ENCODE measurements around the gene UNC119B.

DNA sequence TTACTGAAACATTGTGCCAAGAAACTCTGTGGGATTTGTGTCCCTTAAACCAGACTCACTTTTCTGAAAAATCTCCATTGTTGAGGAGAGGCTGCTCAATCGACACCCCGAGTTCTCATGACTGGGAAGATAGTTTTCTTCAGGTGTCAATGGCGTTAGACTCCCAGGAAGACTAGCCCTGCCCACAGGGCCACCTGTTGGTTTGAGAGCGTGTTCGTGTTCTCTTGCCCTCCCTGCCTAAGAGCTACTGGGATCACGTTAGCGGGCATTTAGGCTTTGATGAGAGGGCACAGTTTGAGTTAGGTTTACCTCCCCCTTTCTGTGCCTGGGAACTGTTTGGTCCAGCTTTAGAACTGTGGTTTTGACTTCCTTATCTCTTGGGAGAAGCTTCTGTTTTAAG lies 10.7 kb upstream of the UNC119B start:
- TF ChIP-seq POLR2A (IDR thresholded peaks at IDR 0.05): no peak
- TF ChIP-seq, protein P1, sequence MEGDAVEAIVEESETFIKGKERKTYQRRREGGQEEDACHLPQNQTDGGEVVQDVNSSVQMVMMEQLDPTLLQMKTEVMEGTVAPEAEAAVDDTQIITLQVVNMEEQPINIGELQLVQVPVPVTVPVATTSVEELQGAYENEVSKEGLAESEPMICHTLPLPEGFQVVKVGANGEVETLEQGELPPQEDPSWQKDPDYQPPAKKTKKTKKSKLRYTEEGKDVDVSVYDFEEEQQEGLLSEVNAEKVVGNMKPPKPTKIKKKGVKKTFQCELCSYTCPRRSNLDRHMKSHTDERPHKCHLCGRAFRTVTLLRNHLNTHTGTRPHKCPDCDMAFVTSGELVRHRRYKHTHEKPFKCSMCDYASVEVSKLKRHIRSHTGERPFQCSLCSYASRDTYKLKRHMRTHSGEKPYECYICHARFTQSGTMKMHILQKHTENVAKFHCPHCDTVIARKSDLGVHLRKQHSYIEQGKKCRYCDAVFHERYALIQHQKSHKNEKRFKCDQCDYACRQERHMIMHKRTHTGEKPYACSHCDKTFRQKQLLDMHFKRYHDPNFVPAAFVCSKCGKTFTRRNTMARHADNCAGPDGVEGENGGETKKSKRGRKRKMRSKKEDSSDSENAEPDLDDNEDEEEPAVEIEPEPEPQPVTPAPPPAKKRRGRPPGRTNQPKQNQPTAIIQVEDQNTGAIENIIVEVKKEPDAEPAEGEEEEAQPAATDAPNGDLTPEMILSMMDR (IDR thresholded peaks at IDR 0.05): no peak
- TF ChIP-seq EP300 (IDR thresholded peaks at IDR 0.05): no peak

All from tibial nerve (tissue), 4 donors.